HG03520 (cell line): ENCODE data around the gene ID3.

Experiments used
- ATAC-seq: cut with Tn5 transposase; IDR thresholded peaks from one replicate; pipeline ENCODE4 v1.9.1; 2021; ENCODE audit warnings: mild to moderate bottlenecking, moderate library complexity; ENCODE audit not compliant: unreplicated experiment

ID3 gene

DNA sequence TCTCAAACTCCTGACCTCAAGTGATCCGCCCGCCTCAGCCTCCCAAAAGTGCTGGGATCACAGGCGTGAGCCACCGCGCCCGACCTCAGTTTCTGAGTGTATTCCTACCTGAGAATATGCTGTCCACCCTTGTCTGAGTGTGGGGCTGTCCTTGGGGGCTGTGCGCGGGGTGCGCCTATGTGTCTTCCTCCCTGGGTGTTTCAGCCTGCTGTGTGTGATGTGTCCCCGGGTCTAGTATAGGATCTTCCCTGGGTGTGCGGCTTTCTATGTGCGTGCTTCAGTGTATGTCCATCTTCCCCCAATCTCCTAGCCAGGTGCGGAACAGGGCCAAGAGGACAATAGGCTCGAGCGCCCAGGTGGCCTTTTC, 8.3 kb upstream of the ID3 start:
- no peak for ATAC-seq

DNA sequence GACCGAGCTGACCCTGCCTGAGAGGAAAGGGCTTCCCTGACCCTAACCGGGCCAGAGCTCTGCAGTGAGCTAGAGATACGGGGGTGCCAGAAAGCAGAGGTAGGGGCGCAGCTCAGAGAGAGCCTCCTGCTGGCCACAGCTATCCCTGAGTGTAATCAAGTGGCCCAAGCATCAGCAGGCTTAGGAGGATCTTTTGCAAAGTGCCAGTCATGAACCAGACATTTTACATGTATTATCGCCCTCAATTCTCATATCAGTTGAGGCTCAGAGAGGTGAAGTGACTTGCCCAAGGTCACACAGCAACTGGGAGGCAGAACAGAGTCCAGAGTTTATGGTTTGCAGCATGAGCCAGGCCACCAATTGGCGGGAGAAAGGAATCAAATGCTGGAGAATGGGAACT, 7.0 kb upstream of the ID3 start:
- no peak for ATAC-seq

DNA sequence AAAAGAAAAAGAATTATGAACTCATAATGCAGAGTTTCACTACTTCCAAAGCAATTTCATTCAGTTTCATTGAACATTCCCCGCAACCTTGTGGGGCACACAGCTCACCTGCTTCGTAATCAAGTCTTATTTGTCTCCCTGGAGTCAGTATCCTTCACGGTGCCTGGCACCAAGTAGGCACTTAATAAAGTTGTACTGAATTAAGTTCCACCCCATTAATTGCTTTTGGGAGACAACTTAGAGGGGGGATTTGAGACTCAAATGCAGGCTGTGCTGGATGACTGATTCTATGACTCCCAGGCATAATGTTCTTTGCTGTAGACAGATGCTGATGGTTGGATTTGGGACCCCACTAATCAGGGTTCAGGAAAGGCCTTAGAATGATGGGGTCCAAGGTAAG, 6.5 kb upstream of the ID3 start:
- ATAC-seq = no peak

- ATAC-seq = no peak
Measured at GRCh38 chr1:23564529-23565122, 5.3 kb upstream of the ID3 start.

- no peak for ATAC-seq
Measured at GRCh38 chr1:23563755-23564374, 4.6 kb upstream of the ID3 start.

DNA sequence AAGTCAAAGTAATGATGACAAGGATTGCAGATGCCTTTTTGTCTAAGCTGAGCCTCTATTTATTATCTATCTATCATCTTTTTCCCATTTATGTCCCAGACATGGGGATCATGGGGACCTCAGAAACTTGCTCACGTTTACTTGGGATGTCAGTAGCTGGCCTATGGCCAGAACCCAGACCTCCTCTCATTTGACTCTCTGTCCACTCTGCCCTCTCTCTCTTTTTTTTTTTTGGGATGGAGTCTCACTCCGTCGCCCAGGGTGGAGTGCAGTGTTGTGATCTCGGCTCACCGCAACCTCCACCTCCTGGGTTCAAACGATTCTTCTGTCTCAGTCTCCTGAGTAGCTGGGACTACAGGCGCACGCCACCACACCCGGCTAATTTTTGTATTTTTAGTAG, 3.7 kb upstream of the ID3 start:
- no peak for ATAC-seq

DNA sequence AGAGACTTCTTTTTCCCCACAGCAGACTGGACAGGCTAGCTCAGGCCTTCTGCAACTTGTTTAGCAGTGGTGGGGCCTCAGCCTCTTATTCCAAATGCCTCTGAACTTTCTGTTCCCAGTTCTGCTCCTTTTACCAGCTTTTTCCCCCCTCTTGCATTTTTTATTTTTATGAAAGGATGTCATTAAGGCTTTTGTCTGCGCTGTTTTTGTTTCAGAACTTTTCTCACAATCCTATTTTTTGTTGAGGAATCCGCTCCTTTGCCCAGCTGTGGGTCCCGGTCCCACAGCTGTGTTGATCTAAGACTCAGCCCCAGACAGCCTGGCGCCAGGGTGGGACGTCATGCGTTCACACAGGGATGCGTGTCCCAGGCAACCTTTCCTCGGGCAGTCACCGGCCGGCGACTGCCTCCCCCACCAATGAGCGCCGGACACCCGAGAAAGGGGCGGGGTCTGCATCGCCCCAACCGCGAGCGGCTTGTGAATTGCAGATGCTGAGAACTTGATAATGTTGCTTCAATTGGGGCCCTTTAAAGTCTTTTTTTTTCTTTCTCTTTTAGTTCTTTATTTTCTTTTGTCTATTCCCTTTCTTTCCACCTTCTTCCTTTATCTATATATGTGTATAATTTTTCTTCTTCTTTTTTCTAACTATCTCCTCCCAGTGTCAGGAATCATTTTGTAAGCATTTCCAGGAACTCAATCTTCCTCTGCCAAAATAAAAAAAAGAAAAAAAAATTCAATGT, 3.0 kb upstream of the ID3 start:
- no peak for ATAC-seq

- no peak for ATAC-seq
Measured at GRCh38 chr1:23561813-23562100, 2.5 kb upstream of the ID3 start.

DNA sequence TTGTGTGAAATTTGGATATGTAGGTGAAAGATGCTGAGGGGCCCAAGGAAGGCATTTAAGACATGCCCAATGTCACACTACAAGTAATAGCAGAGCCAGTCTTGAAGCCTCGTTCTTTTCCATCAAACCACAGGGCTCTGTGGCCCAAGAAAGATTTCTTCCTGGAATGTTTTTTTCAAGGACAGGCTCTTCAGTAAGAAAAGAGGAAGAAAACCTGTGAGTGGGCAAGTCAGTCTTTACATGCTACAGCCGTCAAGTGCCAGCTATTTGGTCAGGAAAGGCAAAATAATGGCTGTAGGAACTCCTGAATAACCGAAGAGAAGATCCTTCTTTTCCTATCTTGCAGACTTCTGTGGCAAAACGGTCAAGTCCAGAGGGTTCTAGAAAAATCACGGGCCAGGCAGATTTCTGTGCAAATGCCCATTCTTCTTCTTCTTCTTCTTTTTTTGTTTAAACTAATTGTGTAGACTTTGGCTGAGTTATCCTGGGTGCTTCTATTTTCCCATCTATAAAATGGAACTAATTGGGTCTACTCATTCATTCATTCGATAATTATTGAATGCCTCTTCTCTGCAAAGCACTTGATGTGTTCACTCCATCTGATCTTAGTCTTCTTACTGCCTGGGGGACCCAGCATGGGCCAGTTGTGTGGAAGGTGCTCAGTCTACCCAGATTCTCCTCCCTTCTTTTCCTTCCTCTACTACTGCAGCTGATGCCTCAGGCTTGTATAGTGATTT, 1.9 kb upstream of the ID3 start:
- no peak for ATAC-seq

DNA sequence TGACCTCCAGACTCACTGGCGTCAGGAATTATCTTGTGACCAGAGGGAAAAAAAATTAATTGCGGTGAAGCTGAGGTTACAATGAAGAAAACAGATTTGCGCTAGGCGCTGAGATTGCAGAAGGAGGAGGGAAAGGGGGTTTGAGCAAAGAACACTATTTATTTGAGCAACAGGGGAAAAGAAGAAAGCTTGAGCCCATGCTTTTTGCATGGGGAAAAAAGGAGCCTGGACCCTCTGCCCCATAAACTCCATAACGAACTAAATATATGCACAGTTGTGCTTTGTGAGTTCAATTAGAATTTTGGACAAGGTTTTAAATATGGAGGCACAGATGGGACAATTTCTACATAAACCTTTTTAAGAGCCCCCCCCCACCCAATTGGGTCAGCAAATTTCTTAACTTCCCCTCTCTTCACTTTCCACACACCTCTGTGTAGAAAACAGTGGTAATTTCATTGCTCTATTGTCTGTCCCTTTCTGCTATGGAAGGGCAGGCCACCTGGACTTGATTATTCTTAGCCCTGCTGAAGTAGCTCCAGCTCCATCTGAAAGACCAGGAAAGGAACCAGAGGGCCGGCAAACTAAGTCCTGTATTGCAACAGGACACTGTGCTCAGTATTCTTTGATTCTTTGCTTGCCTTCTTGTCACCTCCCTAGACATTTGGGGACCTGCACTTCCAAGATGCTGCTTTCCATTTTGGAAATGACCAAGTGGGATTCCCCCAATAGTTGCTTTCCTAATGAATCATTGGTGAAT, 862 bp upstream of the ID3 start:
- ATAC-seq = no peak

DNA sequence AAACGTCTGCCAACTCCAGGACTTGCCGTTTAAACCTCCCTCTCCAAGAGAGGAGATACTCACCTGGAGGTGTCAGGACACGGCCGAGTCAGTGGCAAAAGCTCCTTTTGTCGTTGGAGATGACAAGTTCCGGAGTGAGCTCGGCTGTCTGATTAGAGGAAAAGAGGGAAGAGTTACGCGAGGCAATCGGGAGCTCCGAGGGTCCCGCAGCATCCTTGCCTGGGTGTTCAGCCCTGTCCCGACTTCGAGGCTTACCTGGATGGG, 497 bp downstream of the ID3 start:
- no peak for ATAC-seq

DNA sequence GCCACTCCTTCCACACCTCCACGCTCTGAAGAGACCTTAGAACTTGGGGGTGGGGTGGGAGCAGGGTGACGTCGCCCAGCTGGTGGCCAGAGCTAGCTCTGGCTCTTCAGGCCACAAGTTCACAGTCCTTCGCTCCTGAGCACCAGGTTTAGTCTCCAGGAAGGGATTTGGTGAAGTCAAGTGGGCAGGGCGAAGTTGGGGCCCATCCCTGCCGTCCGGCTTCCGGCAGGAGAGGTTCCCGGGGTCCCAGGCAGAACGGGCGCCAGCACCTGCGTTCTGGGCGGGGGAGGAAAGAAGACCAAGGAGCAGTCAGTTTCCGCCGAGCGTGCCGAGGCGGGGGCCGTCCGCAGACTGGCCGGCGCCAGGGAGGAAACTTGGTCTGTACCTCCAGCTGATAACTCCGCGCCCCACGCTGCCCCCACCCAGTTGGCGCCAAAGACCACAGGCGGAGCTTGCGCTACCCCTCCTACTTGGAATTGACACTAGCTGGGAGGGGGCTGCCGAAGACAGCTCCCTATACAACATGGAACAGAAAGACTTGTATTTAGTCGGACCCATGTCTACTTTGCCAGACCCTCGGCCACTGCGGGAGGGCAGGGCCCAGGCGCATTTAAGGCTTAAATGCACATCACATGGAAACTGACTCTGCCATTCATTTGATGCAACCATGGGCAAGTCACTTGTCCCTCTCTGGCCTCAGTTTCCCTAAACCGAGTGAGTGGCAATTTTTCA, 995 bp downstream of the ID3 start:
- no peak for ATAC-seq

GRCh38 chr1:23557471-23558124, 1.7 kb downstream of the ID3 start:
- no peak for ATAC-seq

DNA sequence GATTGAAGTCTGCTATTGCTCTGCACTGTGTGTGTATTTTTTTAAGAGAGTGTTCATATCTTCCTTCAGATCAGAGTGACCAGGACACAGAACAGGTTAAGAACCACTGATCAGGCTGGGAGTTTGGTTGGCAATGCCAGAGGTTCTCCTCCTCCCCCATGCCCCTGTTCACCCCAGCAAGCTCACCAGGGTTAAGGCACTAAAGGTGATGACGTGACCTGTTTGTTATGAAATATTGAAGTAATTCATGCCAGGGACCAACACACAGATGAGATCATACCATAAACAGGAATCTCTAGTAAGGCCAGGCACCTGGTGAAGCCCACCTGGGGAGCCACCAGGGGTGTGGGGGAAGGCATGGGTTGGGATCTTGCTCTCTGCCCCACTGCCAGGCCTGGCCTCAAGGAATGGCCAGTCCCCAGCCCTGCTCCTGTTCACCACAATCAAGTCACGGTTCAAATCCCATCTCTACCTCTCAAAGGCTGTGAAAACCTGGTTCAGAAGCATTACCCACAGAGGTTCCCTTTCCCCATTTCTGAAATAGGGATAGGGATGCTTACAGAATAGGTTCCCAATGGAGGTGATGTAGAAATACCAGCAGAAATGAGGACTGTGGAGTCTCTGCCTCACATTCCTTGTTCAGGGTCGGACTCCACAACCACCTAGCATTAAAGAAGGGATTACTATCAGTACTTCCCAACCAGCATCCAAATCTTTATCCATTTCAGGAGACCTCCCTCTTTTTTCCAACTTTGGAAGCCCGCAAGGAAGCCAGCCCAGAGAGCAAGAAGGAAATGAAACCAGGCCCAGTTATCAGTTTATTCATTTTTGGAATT, 2.4 kb downstream of the ID3 start:
- no peak for ATAC-seq

GRCh38 chr1:23555986-23556634, 3.2 kb downstream of the ID3 start:
- no peak for ATAC-seq

DNA sequence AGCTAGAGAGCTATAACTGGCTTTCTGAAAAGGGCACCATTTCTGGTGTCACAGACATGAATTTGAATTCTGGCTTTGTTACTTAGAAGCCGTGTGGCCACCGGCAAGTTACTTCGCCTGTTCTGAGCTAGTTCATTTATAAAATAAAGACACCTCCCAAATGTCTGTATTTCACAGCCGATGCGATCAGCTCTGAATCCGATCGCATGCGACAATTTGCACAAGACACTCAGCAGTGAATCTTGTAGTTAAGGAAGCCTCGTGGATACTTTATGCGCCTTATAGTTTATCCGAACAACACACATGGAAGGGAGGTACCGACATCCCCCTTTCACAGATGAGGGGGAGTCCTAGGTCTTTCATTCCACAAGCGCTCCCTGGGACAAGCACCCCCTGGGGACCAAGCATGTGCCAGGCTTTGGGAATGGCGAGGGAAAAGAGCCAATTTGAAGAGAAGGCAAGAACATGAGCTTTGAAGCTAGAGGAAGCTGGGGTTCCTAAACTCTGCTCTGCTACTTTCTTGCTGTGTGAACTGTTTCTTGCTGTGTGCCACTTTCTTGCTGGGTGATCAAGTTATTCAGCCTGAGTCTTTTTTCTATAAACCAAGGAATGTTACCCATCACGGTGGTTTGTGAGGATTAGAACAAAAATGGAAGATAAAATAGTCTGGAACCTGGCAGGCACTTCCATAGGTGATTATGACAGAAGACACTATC, 3.9 kb downstream of the ID3 start:
- ATAC-seq = no peak

DNA sequence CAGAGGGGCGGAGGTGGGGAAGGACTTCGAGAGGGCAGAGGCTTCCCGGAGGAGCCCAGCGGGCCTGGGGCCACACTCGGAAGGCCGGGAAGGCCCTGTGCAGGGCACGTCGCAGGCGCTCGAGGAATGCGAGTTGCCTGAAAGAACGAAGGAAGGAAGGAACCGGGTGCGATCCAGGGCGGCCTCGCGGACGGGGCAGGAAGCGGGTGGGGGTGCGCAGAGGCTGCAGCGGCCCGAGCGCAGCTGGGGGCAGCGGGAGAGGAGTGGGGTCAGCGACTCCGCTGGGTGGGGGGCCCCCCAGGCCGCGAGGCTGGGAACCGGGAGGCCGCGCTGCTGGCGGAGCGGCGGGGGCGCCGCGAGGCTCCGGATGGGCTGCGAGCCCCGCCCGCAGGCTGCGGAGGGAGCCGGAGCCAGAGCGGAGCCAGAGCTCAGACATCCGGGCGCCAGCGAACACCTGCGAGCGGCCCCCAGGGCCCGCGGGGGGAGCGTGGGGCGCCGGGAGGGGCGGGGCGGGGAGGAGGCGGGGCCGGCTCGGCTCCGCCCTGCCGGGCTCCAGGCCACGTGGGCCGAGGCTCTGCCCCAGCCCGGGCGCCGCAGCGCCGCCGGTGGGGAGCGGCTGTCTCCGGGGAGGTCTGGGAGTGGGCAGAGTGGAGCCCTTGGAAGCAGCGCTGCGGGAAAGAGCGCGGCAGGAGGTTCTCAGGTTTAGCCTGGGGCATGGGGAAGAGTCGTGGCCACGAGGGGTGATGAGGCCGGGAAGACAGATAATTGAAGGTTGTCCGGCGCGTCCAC, 4.6 kb downstream of the ID3 start:
- ATAC-seq = peak; percentile 39

GRCh38 chr1:23554127-23554480, 5.2 kb downstream of the ID3 start:
- ATAC-seq = no peak
